K562 (cell line): ENCODE results near the gene SERPINE2.

Experiments
- E2F5 ChIP-seq: sonication (generic); formaldehyde crosslinking; IDR thresholded peaks from 2 replicates; pipeline ENCODE4 v1.8.0; 2022; ENCODE audit warnings: mild to moderate bottlenecking, missing genetic modification reagents
- HDAC2 ChIP-seq: fragments of 450-650 bp; IDR thresholded peaks from 2 replicates; pipeline ENCODE4 v1.6.1; 2016; ENCODE audit warnings: mild to moderate bottlenecking
- HDAC6 ChIP-seq: IDR thresholded peaks from 2 replicates; pipeline ENCODE4 v1.6.1; 2012; ENCODE audit warnings: low read depth, mild to moderate bottlenecking, control low read depth, inconsistent platforms, low read length, moderate library complexity
- KHSRP ChIP-seq: fragments of 450-650 bp; IDR thresholded peaks from 2 replicates; pipeline ENCODE4 v1.6.1; 2017
- RAD21 ChIP-seq, 2 experiments: fragments of 250-450 bp in 1 of 2; fragments of 450-650 bp in 1 of 2; sonication (Bioruptor Pico) in 1 of 2; formaldehyde crosslinking in 1 of 2; IDR thresholded peaks in 1 of 2; conservative IDR thresholded peaks in 1 of 2; 2 replicates each; pipeline versions ENCODE4 v1.4.0 to v1.8.0; 2020 to 2022; ENCODE audit warnings: mild to moderate bottlenecking in 2 of 2, moderate library complexity in 1 of 2
- RCOR1 ChIP-seq, 2 experiments: IDR thresholded peaks; 2 replicates each; pipeline ENCODE4 v1.6.1; 2012; ENCODE audit warnings: low read depth in 2 of 2, low read length in 2 of 2, borderline replicate concordance in 1 of 2, improper control_type of control experiment in 1 of 2
- REST ChIP-seq, 2 experiments: fragments of 450-650 bp; formaldehyde crosslinking in 1 of 2; IDR thresholded peaks; 2 replicates each; pipeline versions ENCODE4 v1.4.0 to v1.6.1; 2014 to 2020; ENCODE audit warnings: mild to moderate bottlenecking in 2 of 2, borderline replicate concordance in 1 of 2, low read depth in 1 of 2
- SMAD2 ChIP-seq: fragments of 150-350 bp; IDR thresholded peaks from 2 replicates; pipeline ENCODE4 v1.6.1; 2014; ENCODE audit warnings: low read depth, mild to moderate bottlenecking, low read length
- SMC3 ChIP-seq: conservative IDR thresholded peaks from 2 replicates; pipeline ENCODE4 v1.6.1; 2011; ENCODE audit warnings: low read depth, low read length, improper control_type of control experiment; ENCODE audit not compliant: insufficient read depth
- SNRNP70 ChIP-seq: fragments of 200-400 bp; formaldehyde crosslinking; optimal IDR thresholded peaks from 2 replicates; pipeline ENCODE3; 2017; ENCODE audit warnings: low read depth, low read length
- TF ChIP-seq, protein P1 (sequence below): fragments of 250-450 bp; sonication (Bioruptor Pico); IDR thresholded peaks from 2 replicates; pipeline ENCODE4 v1.5.0; 2022; ENCODE audit warnings: mild to moderate bottlenecking

DNA sequence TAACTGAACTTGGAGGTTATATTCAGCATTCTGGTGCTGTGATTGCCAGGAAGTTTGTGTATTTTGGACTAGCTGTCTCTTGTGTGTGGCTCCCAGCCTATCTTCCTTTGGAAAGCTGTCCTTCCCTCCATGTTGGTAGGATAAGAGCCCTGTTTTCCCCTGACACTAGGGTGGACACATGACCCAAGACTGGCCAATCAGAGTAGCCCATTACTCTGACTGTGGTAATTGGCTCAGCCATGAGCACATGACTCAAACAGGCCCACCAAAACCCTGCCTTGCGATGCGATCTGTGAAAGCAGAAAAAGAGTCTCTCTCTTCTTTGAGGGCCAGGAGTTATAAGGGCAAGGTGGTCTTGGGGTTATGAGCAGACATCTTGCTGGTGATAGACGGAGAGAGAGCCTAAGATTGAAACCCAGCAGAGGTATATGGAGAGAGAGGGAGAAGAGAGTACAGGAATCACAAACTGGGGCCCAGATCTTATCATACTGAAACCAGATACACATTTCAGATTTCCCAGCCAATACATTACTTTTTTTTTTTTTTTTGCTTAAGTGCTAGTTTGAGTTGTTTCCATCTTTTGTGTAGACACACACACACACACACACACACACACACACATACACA, 45.3 kb upstream of the SERPINE2 start:
- TF ChIP-seq REST (IDR thresholded peaks at IDR 0.05; ENCODE audit: borderline replicate concordance) (no peak), REST (CRISPR knock-in tag; IDR thresholded peaks at IDR 0.05; ENCODE audit: low read depth) (no peak), SMAD2 (no peak), E2F5 (CRISPR knock-in tag) (no peak), RAD21 (CRISPR knock-in tag; conservative IDR thresholded peaks at IDR 0.05 in 1 of 2, IDR thresholded peaks at IDR 0.05 in 1 of 2) (no peak), RCOR1 (IDR thresholded peaks at IDR 0.05; ENCODE audit: borderline replicate concordance in 1 of 2, low read depth in 2 of 2, low read length in 2 of 2) (no peak), KHSRP (no peak), SMC3 (no peak), HDAC6 (no peak), SNRNP70 (no peak), HDAC2 (no peak)
- TF ChIP-seq, protein P1, sequence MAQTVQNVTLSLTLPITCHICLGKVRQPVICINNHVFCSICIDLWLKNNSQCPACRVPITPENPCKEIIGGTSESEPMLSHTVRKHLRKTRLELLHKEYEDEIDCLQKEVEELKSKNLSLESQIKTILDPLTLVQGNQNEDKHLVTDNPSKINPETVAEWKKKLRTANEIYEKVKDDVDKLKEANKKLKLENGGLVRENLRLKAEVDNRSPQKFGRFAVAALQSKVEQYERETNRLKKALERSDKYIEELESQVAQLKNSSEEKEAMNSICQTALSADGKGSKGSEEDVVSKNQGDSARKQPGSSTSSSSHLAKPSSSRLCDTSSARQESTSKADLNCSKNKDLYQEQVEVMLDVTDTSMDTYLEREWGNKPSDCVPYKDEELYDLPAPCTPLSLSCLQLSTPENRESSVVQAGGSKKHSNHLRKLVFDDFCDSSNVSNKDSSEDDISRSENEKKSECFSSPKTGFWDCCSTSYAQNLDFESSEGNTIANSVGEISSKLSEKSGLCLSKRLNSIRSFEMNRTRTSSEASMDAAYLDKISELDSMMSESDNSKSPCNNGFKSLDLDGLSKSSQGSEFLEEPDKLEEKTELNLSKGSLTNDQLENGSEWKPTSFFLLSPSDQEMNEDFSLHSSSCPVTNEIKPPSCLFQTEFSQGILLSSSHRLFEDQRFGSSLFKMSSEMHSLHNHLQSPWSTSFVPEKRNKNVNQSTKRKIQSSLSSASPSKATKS (CRISPR knock-in tag): no peak
